BJ (cell line): ENCODE data around the gene EPB41L4B. TPM values are rescaled to one million over a fixed set of nuclear protein-coding genes. Genes with fewer than 3 reads are reported as not detected.

Source experiments
- CTCF ChIA-PET: fragments of 350-600 bp; formaldehyde crosslinking; extraction: SDS; loops from one replicate; lab custom pipeline; 2021; ENCODE audit warnings: antibody characterized with exemption, inconsistent platforms; lab: Yijun Ruan, JAX
- POLR2A ChIA-PET: fragments of 300-600 bp; sonication (Branson Sonifier 250); formaldehyde crosslinking; extraction: SDS; loops from one replicate; lab custom pipeline; 2021; ENCODE audit warnings: antibody characterized with exemption; lab: Charles Lee
- DNase-seq: peaks from one replicate; pipeline ENCODE4 v3.0.0-alpha.2; 2011; ENCODE audit warnings: low read depth
- H3K27me3 ChIP-seq: 2 replicates; pipeline ENCODE4 v1.6.0; 2011; ENCODE audit warnings: low read length; ENCODE audit not compliant: control insufficient read depth, insufficient read depth
- H3K36me3 ChIP-seq: 2 replicates; pipeline ENCODE4 v1.5.1; 2011; ENCODE audit warnings: low read length; ENCODE audit not compliant: control insufficient read depth, insufficient read depth
- H3K4me3 ChIP-seq: 2 replicates; pipeline ENCODE4 v1.5.1; 2011; ENCODE audit warnings: low read depth, mild to moderate bottlenecking, control low read depth, low read length
- polyA plus RNA-seq: library from polyadenylated mRNA; depleted of rRNA; stranded (reverse); fragments of >200 nt; gene quantifications from 2 replicates; pipeline ENCODE4 v1.2.3, GENCODE V29; 2011
- TF ChIP-seq, protein P1 (sequence below): IDR thresholded peaks from 2 replicates; pipeline ENCODE4 v1.5.1; 2011; ENCODE audit warnings: low read depth, mild to moderate bottlenecking, control low read depth, inconsistent platforms, low read length, moderate library complexity; ENCODE audit not compliant: insufficient read depth

EPB41L4B gene
- polyA plus RNA-seq, 1 experiment = 0.21 TPM

DNA sequence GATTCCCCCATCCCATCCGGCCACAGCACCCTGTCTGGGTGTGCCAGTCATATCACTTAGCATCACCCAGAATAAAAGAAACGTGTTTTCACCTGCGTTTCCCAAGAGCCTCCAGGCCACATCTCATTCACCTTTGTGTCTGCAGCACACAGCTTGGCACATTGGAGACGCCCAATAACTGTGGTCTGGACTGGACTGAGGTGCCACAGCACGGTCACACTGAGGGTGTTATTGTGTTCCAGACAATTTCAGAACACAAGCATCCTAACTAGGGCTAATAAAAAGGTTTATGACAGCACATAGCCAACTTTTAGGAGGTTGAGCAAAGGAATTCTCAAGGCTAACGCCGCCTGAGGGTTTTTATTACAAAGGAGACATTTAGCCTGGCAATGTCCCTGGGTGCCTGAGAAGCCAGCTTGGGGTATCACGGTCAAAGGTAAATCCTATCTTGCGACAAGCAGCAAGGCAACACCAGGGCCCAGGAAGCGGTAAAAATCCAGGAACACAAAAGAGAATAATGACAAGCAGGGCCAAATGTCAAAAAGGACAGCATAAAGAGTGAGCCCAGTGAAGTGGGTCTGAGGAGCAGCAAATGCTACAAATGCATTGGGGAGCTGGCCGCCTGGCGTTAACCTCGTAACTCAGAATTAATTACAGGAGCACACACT lies 3.4 kb downstream of the EPB41L4B start:
- CTCF ChIA-PET = interaction anchor here (0.7 to 2.5 kb wide), 3 partner anchors 8 to 134 kb away, joined by 3 to 10 read pairs (median 3); no protein-coding TSS in a partner anchor
- TF ChIP-seq, protein P1, sequence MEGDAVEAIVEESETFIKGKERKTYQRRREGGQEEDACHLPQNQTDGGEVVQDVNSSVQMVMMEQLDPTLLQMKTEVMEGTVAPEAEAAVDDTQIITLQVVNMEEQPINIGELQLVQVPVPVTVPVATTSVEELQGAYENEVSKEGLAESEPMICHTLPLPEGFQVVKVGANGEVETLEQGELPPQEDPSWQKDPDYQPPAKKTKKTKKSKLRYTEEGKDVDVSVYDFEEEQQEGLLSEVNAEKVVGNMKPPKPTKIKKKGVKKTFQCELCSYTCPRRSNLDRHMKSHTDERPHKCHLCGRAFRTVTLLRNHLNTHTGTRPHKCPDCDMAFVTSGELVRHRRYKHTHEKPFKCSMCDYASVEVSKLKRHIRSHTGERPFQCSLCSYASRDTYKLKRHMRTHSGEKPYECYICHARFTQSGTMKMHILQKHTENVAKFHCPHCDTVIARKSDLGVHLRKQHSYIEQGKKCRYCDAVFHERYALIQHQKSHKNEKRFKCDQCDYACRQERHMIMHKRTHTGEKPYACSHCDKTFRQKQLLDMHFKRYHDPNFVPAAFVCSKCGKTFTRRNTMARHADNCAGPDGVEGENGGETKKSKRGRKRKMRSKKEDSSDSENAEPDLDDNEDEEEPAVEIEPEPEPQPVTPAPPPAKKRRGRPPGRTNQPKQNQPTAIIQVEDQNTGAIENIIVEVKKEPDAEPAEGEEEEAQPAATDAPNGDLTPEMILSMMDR = no peak
- peaks cover 5% of the 10 kb centered on the region for H3K27me3 ChIP-seq
- no peaks in the 10 kb centered on the region for H3K36me3 ChIP-seq
- H3K4me3 ChIP-seq = no peak overlapping the region
- POLR2A ChIA-PET = no interaction called here
- no peak for DNase-seq

DNA sequence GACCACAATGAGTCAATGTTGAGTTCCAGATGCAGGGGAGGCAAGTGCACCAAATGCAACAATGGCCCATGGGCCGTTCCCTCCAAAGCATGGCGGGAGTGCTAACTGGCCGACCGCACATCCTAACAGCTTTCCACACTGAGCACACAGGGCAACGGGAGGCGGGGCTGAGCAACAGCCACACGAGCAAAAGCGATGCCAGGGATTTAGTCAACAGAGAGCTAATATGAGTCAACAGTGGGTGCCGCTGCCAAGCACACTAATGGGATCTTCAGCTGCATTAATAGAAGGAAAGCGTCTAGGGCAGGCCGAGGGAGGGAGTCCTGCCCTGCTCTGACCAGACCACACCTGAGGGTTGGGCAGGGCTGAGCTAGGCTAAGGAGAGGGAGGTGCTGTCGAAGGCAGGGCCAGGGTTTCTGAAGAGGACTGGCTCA lies 4.6 kb downstream of the EPB41L4B start:
- H3K4me3 ChIP-seq = no peak overlapping the region
- no peak for DNase-seq
- CTCF ChIA-PET = interaction anchor here (0.9 kb wide), 1 partner anchor 71 kb away, joined by 3 read pairs; no protein-coding TSS in a partner anchor
- peaks cover 5% of the 10 kb centered on the region for H3K27me3 ChIP-seq
- POLR2A ChIA-PET = no interaction called here
- TF ChIP-seq, protein P1 = no peak
- H3K36me3 ChIP-seq = no peaks in the 10 kb centered on the region

DNA sequence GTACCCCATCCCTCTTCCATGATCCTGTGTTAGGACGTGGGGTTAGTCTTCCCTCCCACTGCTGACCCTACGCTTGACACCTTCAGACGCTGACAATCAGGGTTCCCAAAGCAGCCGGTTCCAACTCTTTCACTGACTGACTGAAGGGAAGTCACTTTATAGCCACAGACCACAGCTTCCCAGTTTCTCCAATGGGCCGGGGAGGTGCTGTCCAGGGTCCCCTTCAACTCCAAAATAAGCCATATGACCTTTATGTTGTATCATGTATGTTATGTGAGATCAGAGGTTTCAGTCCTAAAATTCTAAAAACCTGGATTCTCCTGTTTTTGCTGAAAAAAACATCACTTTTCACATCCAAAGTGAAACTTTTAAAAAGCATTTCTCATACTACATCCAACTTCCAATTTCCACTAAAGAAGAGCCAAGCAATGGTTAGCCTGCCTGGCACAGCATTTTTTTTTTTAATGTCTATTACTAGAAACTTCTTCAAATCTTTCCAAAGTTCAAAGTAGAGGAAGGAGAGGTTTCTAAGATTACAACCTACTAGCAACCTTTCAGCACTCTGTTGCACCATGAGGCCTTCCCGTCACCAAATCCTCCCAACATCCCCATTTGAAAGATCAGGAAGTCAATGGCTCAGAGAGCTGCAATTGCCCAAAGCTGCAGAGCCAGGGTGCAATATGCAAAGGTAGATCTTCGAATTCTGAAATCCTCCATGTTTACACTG lies 5.2 kb downstream of the EPB41L4B start:
- no peak overlapping the region for H3K4me3 ChIP-seq
- CTCF ChIA-PET = interaction anchor here (1.2 kb wide), 1 partner anchor 132 kb away, joined by 3 read pairs; no protein-coding TSS in a partner anchor
- peaks cover 5% of the 10 kb centered on the region for H3K27me3 ChIP-seq
- no peak for DNase-seq
- TF ChIP-seq, protein P1 = no peak
- POLR2A ChIA-PET = no interaction called here
- no peaks in the 10 kb centered on the region for H3K36me3 ChIP-seq

DNA sequence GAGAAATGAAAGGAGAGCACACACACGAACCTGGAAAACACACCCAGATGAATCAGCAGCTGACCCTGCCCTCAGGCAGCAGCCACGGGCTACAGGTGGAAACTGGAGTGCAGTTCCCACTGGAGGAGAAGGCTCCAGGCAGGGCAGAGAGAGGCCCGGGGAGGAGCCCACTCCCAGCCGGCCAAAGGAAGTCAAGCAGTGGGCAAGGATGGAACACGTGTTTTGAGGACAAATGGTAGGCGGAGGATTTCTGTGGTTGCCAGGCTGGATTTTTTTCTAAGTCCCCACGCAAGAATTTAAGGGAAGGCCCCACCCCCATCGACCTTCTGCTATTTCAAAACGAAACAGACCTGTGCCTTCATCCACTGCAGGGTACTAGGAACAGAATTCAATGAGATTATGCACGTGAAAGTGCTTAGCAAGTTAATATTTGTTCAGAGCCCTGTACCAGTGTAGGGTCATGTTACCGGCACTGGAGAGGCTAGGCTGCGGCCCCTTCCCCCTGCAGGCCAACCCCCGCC lies 6.8 kb downstream of the EPB41L4B start:
- CTCF ChIA-PET = no interaction called here

DNA sequence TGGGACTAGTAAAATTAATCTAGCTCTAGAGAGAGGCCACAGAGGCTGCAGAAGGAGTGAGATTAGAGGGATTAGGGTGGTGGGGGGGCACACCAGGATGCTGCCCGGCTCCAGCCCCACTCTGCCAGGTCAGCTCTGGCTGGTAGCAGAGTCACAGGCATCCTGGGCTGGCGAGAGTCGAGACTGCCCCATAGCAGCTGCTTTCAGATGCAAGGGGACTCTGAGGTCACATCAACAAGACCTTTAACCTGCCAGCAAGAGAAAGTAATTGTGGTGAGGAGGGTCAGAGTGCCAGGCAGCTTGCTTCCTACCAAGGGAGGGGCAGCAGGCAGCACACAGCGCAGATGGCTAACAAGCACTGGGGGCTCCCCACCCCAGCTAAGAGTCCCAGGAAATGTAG lies 7.5 kb downstream of the EPB41L4B start:
- H3K36me3 ChIP-seq = no peaks in the 10 kb centered on the region
- POLR2A ChIA-PET = no interaction called here
- TF ChIP-seq, protein P1 = no peak
- no peak overlapping the region for H3K4me3 ChIP-seq
- CTCF ChIA-PET = no interaction called here
- DNase-seq = no peak
- H3K27me3 ChIP-seq = peaks cover 2% of the 10 kb centered on the region

More for the DNA sequence above, 6.8 kb downstream of the EPB41L4B start:
- POLR2A ChIA-PET = no interaction called here
- H3K27me3 ChIP-seq = peaks cover 2% of the 10 kb centered on the region
- TF ChIP-seq, protein P1 = no peak
- no peak overlapping the region for H3K4me3 ChIP-seq
- H3K36me3 ChIP-seq = no peaks in the 10 kb centered on the region
- no peak for DNase-seq
